GM12874 (cell line): Measurements from ENCODE around the gene DLX4.

Source experiments
- TF ChIP-seq, protein P1 (sequence below): IDR thresholded peaks from 2 replicates; pipeline ENCODE4 v1.5.1; 2011; ENCODE audit warnings: low read depth, mild to moderate bottlenecking, control low read depth, low read length, moderate library complexity; ENCODE audit not compliant: insufficient read depth

DLX4 gene

DNA sequence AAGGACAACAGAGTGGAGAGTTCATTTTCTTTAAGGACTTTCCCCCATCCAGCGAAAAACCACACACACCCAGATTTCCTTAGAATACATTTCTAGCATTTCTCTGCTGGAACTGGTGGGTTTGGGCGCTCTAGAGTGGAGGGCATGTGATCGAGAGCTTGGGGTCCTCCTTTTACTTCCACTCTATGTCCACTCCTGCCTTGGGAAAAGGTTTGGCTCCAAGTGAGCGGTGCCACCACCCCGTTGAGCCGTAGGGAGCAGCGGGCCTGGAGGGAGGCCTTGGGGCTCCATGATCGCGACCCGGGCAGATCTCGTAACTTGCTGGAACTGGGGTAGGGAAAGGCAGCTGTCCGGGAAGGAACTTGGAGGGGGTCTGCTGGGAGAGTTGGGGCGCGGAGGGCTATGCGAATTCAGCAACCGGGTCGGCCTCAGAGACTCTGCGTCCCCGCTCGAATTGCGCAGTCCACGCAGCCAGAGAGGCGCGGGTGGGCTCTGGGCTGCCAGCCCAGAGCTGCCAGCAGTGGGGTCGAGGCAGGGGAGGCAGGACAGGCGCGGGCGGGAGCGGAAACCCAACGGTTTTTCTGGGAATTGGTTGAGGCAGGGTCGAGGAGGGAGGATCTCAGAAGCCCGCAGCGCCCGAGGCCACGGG lies 2.3 kb downstream of the DLX4 start:
- TF ChIP-seq, protein P1, sequence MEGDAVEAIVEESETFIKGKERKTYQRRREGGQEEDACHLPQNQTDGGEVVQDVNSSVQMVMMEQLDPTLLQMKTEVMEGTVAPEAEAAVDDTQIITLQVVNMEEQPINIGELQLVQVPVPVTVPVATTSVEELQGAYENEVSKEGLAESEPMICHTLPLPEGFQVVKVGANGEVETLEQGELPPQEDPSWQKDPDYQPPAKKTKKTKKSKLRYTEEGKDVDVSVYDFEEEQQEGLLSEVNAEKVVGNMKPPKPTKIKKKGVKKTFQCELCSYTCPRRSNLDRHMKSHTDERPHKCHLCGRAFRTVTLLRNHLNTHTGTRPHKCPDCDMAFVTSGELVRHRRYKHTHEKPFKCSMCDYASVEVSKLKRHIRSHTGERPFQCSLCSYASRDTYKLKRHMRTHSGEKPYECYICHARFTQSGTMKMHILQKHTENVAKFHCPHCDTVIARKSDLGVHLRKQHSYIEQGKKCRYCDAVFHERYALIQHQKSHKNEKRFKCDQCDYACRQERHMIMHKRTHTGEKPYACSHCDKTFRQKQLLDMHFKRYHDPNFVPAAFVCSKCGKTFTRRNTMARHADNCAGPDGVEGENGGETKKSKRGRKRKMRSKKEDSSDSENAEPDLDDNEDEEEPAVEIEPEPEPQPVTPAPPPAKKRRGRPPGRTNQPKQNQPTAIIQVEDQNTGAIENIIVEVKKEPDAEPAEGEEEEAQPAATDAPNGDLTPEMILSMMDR = no peak

DNA sequence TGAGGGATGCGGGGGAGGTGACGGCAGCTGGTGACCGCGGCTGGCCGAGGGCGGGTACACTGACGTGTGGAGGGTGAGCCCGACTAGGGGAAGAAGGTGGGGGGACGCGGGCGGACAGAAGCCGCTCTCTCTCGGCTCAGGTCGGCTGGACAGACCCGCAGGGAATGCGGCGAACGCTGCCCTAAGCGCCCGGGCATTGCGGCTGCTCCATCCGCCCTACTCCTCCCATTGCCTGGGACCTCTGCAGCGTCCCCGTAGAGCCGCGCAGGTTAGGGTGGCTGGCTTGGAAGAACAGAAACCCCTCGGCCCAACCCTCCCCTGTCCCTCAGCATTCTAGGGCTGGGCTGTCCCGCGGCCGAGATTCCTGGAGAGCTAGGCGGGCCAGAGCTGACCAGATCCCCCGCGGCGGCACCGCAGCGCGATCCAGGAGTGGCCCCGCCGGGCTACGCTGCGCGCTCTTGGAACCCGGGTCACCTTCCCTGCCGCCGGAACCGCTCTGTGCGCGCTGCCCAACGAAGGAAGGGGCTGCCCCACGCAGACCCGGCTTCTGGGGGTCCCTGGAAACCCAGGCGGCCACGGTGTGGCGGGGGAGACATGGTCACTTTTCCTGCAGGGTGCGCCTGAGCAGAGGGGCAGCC lies 3.0 kb downstream of the DLX4 start:
- TF ChIP-seq, protein P1 = no peak

DNA sequence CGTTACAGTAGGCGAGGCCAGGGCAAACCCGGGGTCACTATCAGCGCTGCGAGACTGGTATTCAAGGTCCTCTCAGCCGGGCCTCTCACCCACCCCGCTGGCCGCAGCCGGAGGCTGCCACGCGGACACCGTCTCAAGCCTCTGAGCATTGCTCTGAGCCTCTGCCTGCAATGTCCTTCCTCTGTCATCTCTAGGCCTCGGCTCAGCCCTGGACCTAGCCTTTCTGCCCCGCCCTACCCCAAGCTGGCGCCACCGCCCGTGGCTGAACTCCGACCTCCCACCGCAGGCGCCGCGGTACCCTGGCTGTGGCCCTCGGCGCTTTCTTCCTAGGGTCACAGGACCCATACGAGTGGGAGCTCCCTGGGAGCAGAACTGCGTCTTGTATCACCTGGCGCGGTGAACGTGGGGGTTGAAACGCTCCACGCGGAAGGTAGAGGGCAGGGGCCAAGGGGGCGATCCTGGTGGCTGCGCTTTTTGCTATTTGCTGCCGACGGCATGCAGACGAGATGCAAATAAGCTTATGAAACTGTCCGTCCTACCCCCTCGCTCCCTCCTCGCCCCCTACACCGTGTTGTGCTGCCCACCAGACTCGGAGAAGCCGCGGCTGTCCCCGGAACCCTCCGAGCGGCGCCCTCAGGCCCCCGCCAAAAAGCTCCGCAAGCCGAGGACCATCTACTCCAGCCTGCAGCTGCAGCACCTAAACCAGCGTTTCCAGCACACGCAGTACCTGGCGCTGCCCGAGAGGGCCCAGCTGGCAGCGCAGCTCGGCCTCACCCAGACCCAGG lies 3.7 kb downstream of the DLX4 start:
- TF ChIP-seq, protein P1 = no peak

DNA sequence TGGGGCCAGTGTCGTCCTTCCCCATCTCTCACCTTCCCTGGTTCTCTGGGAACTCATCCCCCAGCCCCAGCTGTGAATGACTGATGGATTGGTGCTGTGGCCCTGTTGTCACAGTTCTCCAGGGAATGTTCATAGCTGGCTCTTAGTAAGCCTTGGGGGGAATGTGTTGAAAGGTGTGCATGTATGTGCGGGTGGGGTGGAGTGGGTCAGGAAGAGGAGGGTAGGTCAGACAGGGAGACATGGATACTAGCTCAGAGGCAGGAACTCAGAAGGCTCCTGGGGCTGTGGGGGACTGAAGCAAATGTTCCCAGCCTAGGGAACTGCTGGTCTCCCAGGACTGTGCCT lies 4.3 kb downstream of the DLX4 start:
- TF ChIP-seq, protein P1 = no peak

DNA sequence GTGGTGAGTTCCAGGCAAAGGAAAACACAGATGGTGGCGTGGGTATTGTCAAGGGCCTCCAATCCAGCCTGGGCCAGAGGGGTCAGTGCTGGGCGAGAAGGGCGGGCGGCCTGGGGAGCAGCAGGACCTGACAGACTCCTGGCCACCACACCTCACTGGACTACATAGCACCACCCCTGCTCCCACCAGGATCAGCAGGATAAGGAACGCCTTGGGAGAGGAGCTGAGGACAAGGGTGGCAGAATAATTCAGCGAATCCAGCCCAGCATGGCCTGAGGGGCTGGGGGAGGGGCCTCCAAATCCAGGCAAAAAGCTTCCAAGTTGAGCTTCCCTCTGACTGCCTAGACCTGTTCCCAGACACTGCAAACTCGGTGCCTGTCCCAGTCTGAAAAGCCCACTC lies 6.5 kb downstream of the DLX4 start:
- TF ChIP-seq, protein P1 = no peak

DNA sequence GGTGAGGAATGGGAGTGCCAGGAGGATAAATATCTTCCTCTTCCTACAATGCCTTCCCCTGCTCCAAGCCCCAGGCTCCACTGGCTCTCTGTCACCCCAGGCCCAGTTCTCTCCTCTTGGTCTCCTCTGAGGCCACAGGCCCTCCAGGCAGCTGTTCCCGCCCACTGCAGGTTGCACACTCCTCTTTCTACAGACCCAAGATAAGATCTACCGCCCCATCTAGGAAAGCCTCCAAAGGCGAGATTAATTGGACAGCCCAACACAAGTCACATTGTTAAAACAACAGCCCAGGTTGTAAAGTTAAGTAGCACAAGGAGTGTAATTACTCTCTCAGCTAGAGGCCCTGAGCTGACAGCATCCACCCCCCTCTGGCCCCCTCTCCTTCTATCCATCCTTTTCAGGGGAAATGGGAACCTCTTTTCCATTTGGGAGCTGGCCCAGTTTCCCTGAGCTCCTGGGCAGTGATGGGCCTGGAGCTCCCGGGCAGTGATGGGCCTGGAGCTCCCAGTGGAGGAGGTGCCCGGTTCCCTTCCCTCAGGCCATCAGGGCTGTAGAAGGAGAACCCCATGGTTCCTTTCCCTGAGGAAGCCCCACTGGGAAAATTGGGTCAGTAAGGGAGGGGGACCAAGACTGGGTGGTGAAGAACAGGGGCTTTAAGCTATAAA lies 7.3 kb downstream of the DLX4 start:
- TF ChIP-seq, protein P1 = no peak

DNA sequence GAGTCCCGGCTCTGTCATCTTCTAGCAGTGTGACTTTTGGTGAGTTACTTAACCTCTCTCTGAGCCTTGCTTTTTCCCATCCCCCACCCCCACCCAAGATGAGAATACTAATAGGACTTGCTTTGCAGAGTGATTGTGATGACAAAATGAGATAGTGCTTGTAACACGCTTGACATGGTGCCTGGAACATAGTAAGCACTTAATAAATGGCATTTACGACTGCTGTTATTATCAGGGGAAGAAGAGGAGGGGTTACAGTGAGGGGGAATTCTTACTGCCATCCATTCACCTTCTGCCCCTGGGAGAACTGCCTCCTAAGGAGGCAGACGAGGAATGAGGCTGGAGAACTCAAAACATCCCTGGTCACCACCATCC lies 7.8 kb downstream of the DLX4 start:
- TF ChIP-seq, protein P1 = no peak
